RWPE1 (cell line): Measurements from ENCODE around the gene KDM4D.

Source experiments
- CTCF ChIA-PET: fragments of 350-600 bp; sonication (Branson Sonifier 250); formaldehyde crosslinking; extraction: SDS; loops from one replicate; lab custom pipeline; 2021; lab: Yijun Ruan, JAX
- POLR2A ChIA-PET: fragments of 400-600 bp; formaldehyde crosslinking; extraction: SDS; loops from one replicate; lab custom pipeline; 2020; ENCODE audit warnings: antibody characterized with exemption; ENCODE audit not compliant: low non-redundant PET; lab: Yijun Ruan, JAX
- DNase-seq: peaks from one replicate; pipeline ENCODE4 v3.0.0; 2012; ENCODE audit warnings: low spot score
- H3K27ac ChIP-seq: fragments of 450-650 bp; 2 replicates; pipeline ENCODE4 v1.5.1; 2017
- CTCF ChIP-seq: fragments of 450-650 bp; conservative IDR thresholded peaks from 2 replicates; pipeline ENCODE4 v1.5.1; 2017; ENCODE audit warnings: low read depth, mild to moderate bottlenecking

The KDM4D gene

GRCh38 chr11:94973099-94973968, at the start of gene KDM4D, which contains the start of gene CWC15:
KDM4D (plus strand) TSS chr11:94973709; CDS start chr11:94997373, 23,664 bp downstream.
CWC15 (minus strand) TSS chr11:94973556; CDS start chr11:94972185, 1,371 bp downstream.
- CTCF ChIA-PET: interaction anchor here (0.6 to 0.9 kb wide), 2 partner anchors 94 to 350 kb away, joined by 3 read pairs; no protein-coding TSS in a partner anchor
- TF ChIP-seq CTCF: no peak
- POLR2A ChIA-PET: interaction anchor here (0.6 to 1.4 kb wide), 3 partner anchors 15 to 267 kb away, joined by 3 to 6 read pairs (median 4); partner anchors contain the start of gene SRSF8
- peak within 1 kb of the TSS; percentile 75 for H3K27ac ChIP-seq
- peak; percentile 98 for DNase-seq

DNA sequence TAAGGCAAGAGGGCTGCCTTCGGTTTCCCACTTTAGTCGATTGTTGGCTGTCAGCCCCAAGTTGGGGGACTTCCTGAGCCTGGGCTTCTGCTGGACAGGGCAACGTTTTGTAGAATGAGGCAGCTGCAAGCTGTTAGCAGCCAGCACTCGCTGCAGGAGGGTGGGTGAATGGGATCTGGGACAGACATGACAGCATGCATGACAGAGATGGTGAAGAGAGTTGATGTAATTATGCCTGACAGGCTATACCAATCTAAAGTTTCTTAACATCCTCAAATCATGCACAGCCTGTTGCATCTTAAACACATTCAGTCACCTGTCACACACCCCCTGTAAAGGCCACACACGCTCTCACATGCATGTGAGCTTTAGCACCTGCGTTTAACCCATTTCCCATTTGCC, 49.3 kb upstream of the KDM4D start:
- ChIA-PET POLR2A (no interaction called here), CTCF (interaction anchor here (0.6 kb wide), 1 partner anchor 25 kb away, joined by 6 read pairs; no protein-coding TSS in a partner anchor)
- no peak for TF ChIP-seq CTCF
- DNase-seq: no peak
- H3K27ac ChIP-seq: no peak overlapping the region

- no peak for DNase-seq
- H3K27ac ChIP-seq: no peak overlapping the region
- ChIA-PET CTCF (interaction anchor here (0.6 kb wide), 2 partner anchors 24 to 39 kb away, joined by 4 to 6 read pairs; no protein-coding TSS in a partner anchor), POLR2A (no interaction called here)
- no peak for TF ChIP-seq CTCF
Observed at GRCh38 chr11:94924612-94925011, 48.9 kb upstream of the KDM4D start.

DNA sequence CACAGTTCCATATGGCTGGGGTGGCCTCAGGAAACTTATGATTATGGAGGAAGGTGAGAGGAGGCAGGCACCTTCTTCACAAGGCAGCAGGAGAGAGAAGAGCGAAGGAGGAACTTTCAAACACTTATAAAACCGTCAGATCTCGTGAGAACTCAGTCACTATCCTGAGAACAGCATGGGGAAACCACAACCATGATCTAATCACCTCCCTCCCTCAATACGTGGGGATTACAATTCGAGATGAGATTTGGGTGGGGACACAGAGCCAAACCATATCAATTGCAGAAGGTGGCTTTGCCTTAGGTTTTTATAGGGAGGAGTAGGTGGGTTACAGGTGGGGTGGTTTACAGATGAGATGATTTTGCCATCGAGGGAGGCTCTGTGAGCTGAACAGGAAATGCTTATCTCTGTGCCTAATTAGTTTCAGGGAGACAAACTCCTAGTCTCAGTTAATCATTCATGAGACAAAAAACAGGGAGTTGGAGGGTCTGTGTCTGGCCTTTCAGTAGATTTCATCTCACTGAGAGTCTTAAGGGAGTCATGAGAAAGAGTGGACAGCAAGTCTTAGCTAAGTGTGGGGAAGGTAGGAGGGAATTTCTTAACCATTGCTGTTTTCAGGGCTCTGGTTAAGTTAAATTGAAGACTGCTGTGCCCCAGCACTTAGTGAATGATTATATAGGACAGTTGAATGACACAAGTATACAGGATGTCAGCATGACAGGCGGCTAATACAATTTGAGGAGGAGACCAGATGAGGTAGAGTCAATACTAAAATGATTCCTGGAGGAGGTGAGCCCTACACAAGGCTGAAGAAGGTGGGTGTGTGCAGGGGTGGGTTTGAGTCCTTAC, 47.9 kb upstream of the KDM4D start:
- no peak for TF ChIP-seq CTCF
- CTCF ChIA-PET: no interaction called here
- no peak for DNase-seq
- POLR2A ChIA-PET: no interaction called here
- H3K27ac ChIP-seq: no peak overlapping the region

DNA sequence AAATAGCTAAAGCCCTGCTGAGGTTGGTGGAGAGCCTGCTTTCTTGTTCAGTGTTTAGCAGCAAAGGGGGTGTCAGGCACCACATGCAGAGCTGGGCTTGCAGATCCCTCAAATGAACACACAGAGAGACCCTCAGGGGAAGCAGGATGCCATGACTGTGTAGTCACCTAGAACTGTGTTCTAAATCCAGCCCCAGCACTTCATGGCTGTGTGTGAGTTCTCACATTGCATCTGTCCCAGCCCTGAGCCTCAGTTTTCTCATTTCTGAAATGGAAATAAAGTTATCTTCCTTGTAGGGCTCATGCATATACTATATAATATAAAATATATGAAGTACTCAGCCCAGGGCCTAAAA, 47.3 kb upstream of the KDM4D start:
- no peak for TF ChIP-seq CTCF
- DNase-seq: no peak
- POLR2A ChIA-PET: no interaction called here
- H3K27ac ChIP-seq: no peak overlapping the region
- CTCF ChIA-PET: no interaction called here

GRCh38 chr11:94926698-94927237, 46.7 kb upstream of the KDM4D start:
- TF ChIP-seq CTCF: no peak
- ChIA-PET CTCF (no interaction called here), POLR2A (no interaction called here)
- no peak overlapping the region for H3K27ac ChIP-seq
- no peak for DNase-seq
